K562 (cell line): ENCODE results near the gene SGMS1. TPM values are rescaled to one million over a fixed set of nuclear protein-coding genes. Genes with fewer than 3 reads are reported as not detected.

ENCODE experiments used
- ATAC-seq: fragments of 200-7000 bp; cut with Tn5 transposase; 3 replicates; pipeline ENCODE4 v1.9.1; 2020; ENCODE audit warnings: moderate library complexity
- BruUV-seq: library from RNA; stranded (reverse); fragments of 400-500 nt; replicated peaks from 2 replicates; lab custom pipeline; 2021; lab: Mats Ljungman, UMichigan
- CTCF ChIA-PET: fragments of 300-600 bp; formaldehyde crosslinking; extraction: SDS; loops from one replicate; lab custom pipeline; 2021; ENCODE audit warnings: low intra/inter-chr PET ratio; lab: Yijun Ruan, JAX
- POLR2A ChIA-PET: fragments of 300-600, 350-650 bp; sonication (Branson Sonifier 250); formaldehyde crosslinking; extraction: SDS; loops from one replicate; lab custom pipeline; 2021; ENCODE audit warnings: antibody characterized with exemption, inconsistent platforms; lab: Yijun Ruan, JAX
- DNase-seq, 4 experiments: peaks; one replicate each; pipeline versions ENCODE4 v3.0.0 to v3.0.0-alpha.2; 2011 to 2018; ENCODE audit warnings: low spot score in 3 of 4, mixed read lengths in 3 of 4; ENCODE audit errors: extremely low read depth in 1 of 4
- FAIRE-seq: peaks from 2 replicates; lab custom pipeline; 2011; peaks lifted over from hg19 to GRCh38; lab: Jason Lieb, UNC
- H2AFZ ChIP-seq: 2 replicates; pipeline ENCODE4 v1.6.0; 2011; ENCODE audit warnings: low read depth, low read length, control low read depth, inconsistent platforms
- H3K27ac ChIP-seq: fragments of 200-600 bp; 3 replicates; pipeline ENCODE4 v1.8.0; 2011; ENCODE audit warnings: low read depth, mild to moderate bottlenecking, control low read depth, inconsistent platforms, low read length, moderate library complexity, mixed read lengths; ENCODE audit errors: extremely low read depth
- H3K27me3 ChIP-seq, 2 experiments: fragments of 300-600 bp in 1 of 2; 2 replicates in 1 of 2; 3 replicates in 1 of 2; pipeline versions ENCODE4 v1.6.0 to v1.8.0; 2011; ENCODE audit warnings: inconsistent platforms in 2 of 2, low read length in 2 of 2, mild to moderate bottlenecking in 1 of 2, mixed read lengths in 1 of 2, moderate library complexity in 1 of 2; ENCODE audit not compliant: control insufficient read depth in 2 of 2, insufficient read depth in 2 of 2
- H3K36me3 ChIP-seq: fragments of 300-600 bp; 3 replicates; pipeline ENCODE4 v1.8.0; 2011; ENCODE audit warnings: mild to moderate bottlenecking, low read length, inconsistent platforms; ENCODE audit not compliant: control insufficient read depth, insufficient read depth
- H3K4me1 ChIP-seq, 2 experiments: fragments of 200-600 bp in 1 of 2; replicated peaks in 1 of 2; 2 replicates in 1 of 2; 3 replicates in 1 of 2; pipeline versions ENCODE4 v1.5.1 to v1.8.0; 2011; ENCODE audit warnings: inconsistent platforms in 2 of 2, low read length in 2 of 2, mild to moderate bottlenecking in 1 of 2, mixed read lengths in 1 of 2, moderate library complexity in 1 of 2; ENCODE audit not compliant: control insufficient read depth in 2 of 2, insufficient read depth in 2 of 2
- H3K4me2 ChIP-seq: 2 replicates; pipeline ENCODE4 v1.6.1; 2011; ENCODE audit warnings: low read length, control low read depth, inconsistent platforms, mixed read lengths; ENCODE audit not compliant: insufficient read depth
- H3K4me3 ChIP-seq: fragments of 200-600 bp; sonication (generic), shearing (Covaris generic); 2 replicates; pipeline ENCODE4 v1.5.1; 2016; ENCODE audit warnings: control low read depth, inconsistent platforms
- H3K79me2 ChIP-seq: fragments of 200-600 bp; 3 replicates; pipeline ENCODE4 v1.8.0; 2011; ENCODE audit warnings: low read length, inconsistent platforms; ENCODE audit not compliant: control insufficient read depth, insufficient read depth
- H3K9ac ChIP-seq, 2 experiments: 2 replicates each; pipeline versions ENCODE4 v1.6.0 to v1.6.1; 2011; ENCODE audit warnings: low read depth in 2 of 2, low read length in 2 of 2, control low read depth in 1 of 2, inconsistent platforms in 1 of 2, mild to moderate bottlenecking in 1 of 2, mixed read lengths in 1 of 2; ENCODE audit not compliant: insufficient read depth in 1 of 2
- H3K9me1 ChIP-seq: one replicate; pipeline ENCODE4 v1.6.0; 2011; ENCODE audit warnings: inconsistent platforms, mild to moderate bottlenecking, low read length, moderate library complexity; ENCODE audit not compliant: control insufficient read depth, insufficient read depth
- H3K9me3 ChIP-seq: replicated peaks from 2 replicates; pipeline ENCODE4 v1.5.1; 2011; ENCODE audit warnings: low read depth, low read length, inconsistent platforms; ENCODE audit not compliant: control insufficient read depth, insufficient read depth
- H4K20me1 ChIP-seq: replicated peaks from 2 replicates; pipeline ENCODE4 v1.6.1; 2011; ENCODE audit warnings: low read length, inconsistent platforms, mixed read lengths; ENCODE audit not compliant: control insufficient read depth, insufficient read depth
- DACH1 ChIP-seq: fragments of 450-650 bp; IDR thresholded peaks from 2 replicates; pipeline ENCODE4 v1.6.1; 2018; ENCODE audit not compliant: partially characterized antibody
- E2F5 ChIP-seq: sonication (generic); formaldehyde crosslinking; IDR thresholded peaks from 2 replicates; pipeline ENCODE4 v1.8.0; 2022; ENCODE audit warnings: mild to moderate bottlenecking, missing genetic modification reagents
- GABPB1 ChIP-seq: sonication (generic); formaldehyde crosslinking; IDR thresholded peaks from 2 replicates; pipeline ENCODE4 v1.8.0; 2022; ENCODE audit warnings: mild to moderate bottlenecking, missing genetic modification reagents
- HMBOX1 ChIP-seq: sonication (generic); IDR thresholded peaks from 2 replicates; pipeline ENCODE4 v1.6.1; 2016
- PURB ChIP-seq: sonication (generic); formaldehyde crosslinking; IDR thresholded peaks from 2 replicates; pipeline ENCODE4 v1.9.0; 2021; ENCODE audit warnings: low read depth, mild to moderate bottlenecking, missing genetic modification reagents
- ZKSCAN1 ChIP-seq: fragments of 150-350 bp; IDR thresholded peaks from 2 replicates; pipeline ENCODE4 v1.6.1; 2016; ENCODE audit warnings: low read depth, low read length
- ZNF780A ChIP-seq: fragments of 250-450 bp; sonication (Bioruptor Pico); IDR thresholded peaks from 2 replicates; pipeline ENCODE4 v1.5.0; 2021; ENCODE audit warnings: mild to moderate bottlenecking
- WGBS: fragments of 100-300 bp; shearing (Covaris generic); methylation state at CpG from one replicate; pipeline ENCODE4 v1.1.6; 2016; ENCODE audit warnings: low coverage, mixed read lengths; ENCODE audit not compliant: insufficient coverage; ENCODE audit errors: missing lambda C conversion rate; 5-methylcytosine and 5-hydroxymethylcytosine counted together
- in situ Hi-C: fragments of 300-500 bp; cut with MboI; formaldehyde crosslinking; loops from 4 replicates; pipeline ENCODE4 v1.15.0; 2018; ENCODE audit warnings: inconsistent platforms, mixed read lengths
- intact Hi-C: fragments of 100-400 bp; cut with micrococcal nuclease; formaldehyde crosslinking; loops from 2 replicates; pipeline ENCODE4 v1.14.2; 2022
- polyA plus RNA-seq, 8 experiments: library from polyadenylated mRNA; depleted of rRNA in 4 of 8; stranded (reverse) in 5 of 8; unstranded in 3 of 8; fragments of >200 nt; fragmentation: Nextera tagmentation in 2 of 8; fragmentation: Illumina TruSeq in 1 of 8; extraction: Ambion mirVana in 2 of 8; extraction: Trizol in 1 of 8; gene quantifications; 2 replicates each; pipeline versions ENCODE4 v1.2.1 to v1.2.3, GENCODE V29; 2011 to 2014; ENCODE audit warnings: inconsistent platforms in 1 of 8, missing spikeins in 1 of 8
- total RNA-seq, 7 experiments: library from RNA; depleted of rRNA in 6 of 7; stranded (reverse); fragments of >200 nt in 6 of 7; fragmentation: Illumina TruSeq in 2 of 7; extraction: Trizol in 2 of 7; gene quantifications; 2 replicates each; pipeline versions ENCODE4 v1.2.1 to v1.2.3, GENCODE V29; 2011 to 2021; ENCODE audit warnings: low replicate concordance in 1 of 7

Gene SGMS1
- total and polyA plus RNA-seq, 9 of the 15 experiments (the other 6 are each of a cell fraction or from before 2014, with no cell fraction given), result 22.6 to 232 (median 82.2) TPM

GRCh38 chr10:50373821-50374501, 249.8 kb downstream of the SGMS1 start:
- Histone ChIP-seq H3K27me3 (no peaks in the 10 kb centered on the region), H3K27ac (no peak overlapping the region), H3K9me1 (no peaks in the 10 kb centered on the region), H3K9me3 (no peaks in the 10 kb centered on the region), H3K4me1 (peaks cover 12 to 29% of the 10 kb centered on the region in 2 experiments; a peak in 4 of 5 replicates), H2AFZ (no peak overlapping the region), H3K36me3 (peaks cover 45% of the 10 kb centered on the region), H3K4me2 (no peak overlapping the region), H3K4me3 (no peak overlapping the region), H3K9ac (no peak overlapping the region), H3K79me2 (peaks cover 93% of the 10 kb centered on the region), H4K20me1 (peaks cover 12% of the 10 kb centered on the region)
- ChIA-PET POLR2A (interaction anchor here (0.8 to 1.6 kb wide), 4 partner anchors 12 to 256 kb away, joined by 3 to 4 read pairs (median 3); no protein-coding TSS in a partner anchor), CTCF (no interaction called here)
- ATAC-seq, result no peak
- in situ Hi-C loops, result no loop called here
- WGBS, result 50% methylated on average over 1 of the region's 1 CpG
- no peak for FAIRE-seq
- DNase-seq, result no peak
- intact Hi-C loops, result no loop called here
- TF ChIP-seq HMBOX1 (peak; percentile 36; the same call in 1 of the 2 replicates), ZKSCAN1 (peak; percentile 48; the same call in 1 of the 2 replicates), DACH1 (peak; percentile 47), ZNF780A (CRISPR knock-in tag) (no peak), GABPB1 (0 out of 2 replicates have a peak, but pooled peaks have one; percentile 2), PURB (no peak), E2F5 (CRISPR knock-in tag) (no peak)
- BruUV-seq, result no TSS peak
